ENCODE data around the gene LRCH4. TPM values are rescaled to one million over a fixed set of nuclear protein-coding genes. Genes with fewer than 3 reads are reported as not detected.
A peak's percentile ranks its signal among the peaks of the same experiment; 100 is the strongest.

LRCH4 gene
- total and polyA plus RNA-seq, 2 of the 8 experiments (the other 6 are each of a cell fraction or from before 2014, with no cell fraction given) = 15.5 to 36.6 TPM

DNA sequence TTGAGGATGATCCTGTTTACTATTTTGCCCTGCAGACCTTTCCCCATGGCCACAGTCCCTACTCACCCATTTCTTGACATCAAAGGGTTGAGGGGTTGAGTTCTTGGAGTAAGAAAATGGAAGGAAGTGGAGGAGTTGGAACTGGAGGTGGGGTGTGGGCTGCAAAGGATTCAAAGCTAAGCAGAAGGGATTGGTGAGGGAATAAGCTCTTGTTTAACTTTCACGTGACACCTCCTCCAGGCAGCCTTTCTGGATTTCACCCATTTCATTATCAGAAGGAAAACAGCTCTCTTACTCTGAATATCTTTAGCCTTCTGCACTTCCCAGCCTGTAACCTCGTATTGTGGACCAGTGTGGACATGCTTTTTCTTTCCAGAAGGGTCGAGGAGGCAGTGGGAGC lies 40.1 kb upstream of the LRCH4 start:
- Histone ChIP-seq H3K79me1 (ENCODE audit: low read depth, low read length) (no peaks in the 10 kb centered on the region), H4K20me1 (replicated peaks in 1 of 2; ENCODE audit: control insufficient read depth in 1 of 2, insufficient read depth in 2 of 2, low read length in 2 of 2) (peaks cover 0 to 2% of the 10 kb centered on the region in 2 experiments), H2BK12ac (ENCODE audit: low read depth, low read length) (peak overlapping the region; percentile 30; the same call in 1 of the 2 replicates), H3K4me2 (ENCODE audit: insufficient read depth in 1 of 2, low read depth in 2 of 2, low read length in 2 of 2) (peak overlapping the region; percentile 59 to 83), H3K23me2 (ENCODE audit: low read depth, low read length) (peaks cover 4% of the 10 kb centered on the region; the same call in 1 of the 2 replicates), H4K8ac (ENCODE audit: extremely low read depth, insufficient read depth, low read length) (no peak overlapping the region), H3K27me3 (replicated peaks in 1 of 4; ENCODE audit: control insufficient read depth in 3 of 4, extremely low read depth in 1 of 4, insufficient read depth in 3 of 4, low read length in 3 of 4) (peaks cover 0 to 5% (median 2%) of the 10 kb centered on the region in 4 experiments; a peak in 3 of 7 replicates), H2BK120ac (replicated peaks; ENCODE audit: low read depth, low read length) (no peak overlapping the region), H3K4me3 (ENCODE audit: extremely low read depth in 1 of 4, insufficient read depth in 2 of 4, low read depth in 3 of 4, low read length in 4 of 4) (peak overlapping the region; percentile 11 to 63 (median 27); a peak in 5 of 8 replicates), H4K91ac (replicated peaks; ENCODE audit: insufficient read length, low read length) (no peak overlapping the region), H3K9me3 (ENCODE audit: insufficient read depth in 2 of 2, low read depth in 1 of 2, low read length in 1 of 2) (no peaks in the 10 kb centered on the region), H3K27ac (ENCODE audit: low read depth, low read length) (no peak overlapping the region), H3K36me3 (ENCODE audit: control insufficient read depth in 2 of 4, insufficient read depth in 4 of 4, low read length in 3 of 4) (no peaks in the 10 kb centered on the region), H3K79me2 (ENCODE audit: control insufficient read depth in 1 of 2, insufficient read depth in 2 of 2, low read length in 2 of 2) (no peaks in the 10 kb centered on the region), H2BK15ac (ENCODE audit: low read length) (no peak overlapping the region), H4K5ac (ENCODE audit: insufficient read length, low read depth, low read length) (no peak overlapping the region), H3K23ac (ENCODE audit: insufficient read length) (no peak overlapping the region), H3K56ac (replicated peaks; ENCODE audit: insufficient read length, low read depth, low read length) (no peak overlapping the region), H3K4ac (replicated peaks; ENCODE audit: insufficient read length, low read depth, low read length) (no peak overlapping the region), H3K4me1 (replicated peaks in 1 of 4; ENCODE audit: control insufficient read depth in 3 of 4, insufficient read depth in 4 of 4, low read length in 3 of 4) (peaks cover 0 to 11% (median 6%) of the 10 kb centered on the region in 4 experiments; a peak in 6 of 7 replicates), H3K18ac (ENCODE audit: extremely low read depth, low read length) (no peak overlapping the region), H2BK5ac (ENCODE audit: low read depth, low read length) (no peak overlapping the region), H3K14ac (ENCODE audit: insufficient read length) (no peak overlapping the region), H2AFZ (ENCODE audit: low read length) (0 out of 2 replicates have a peak overlapping the region, but pooled peaks have one; percentile 86), H2BK20ac (ENCODE audit: low read length) (no peak overlapping the region), H3K9ac (replicated peaks in 1 of 4; ENCODE audit: extremely low read depth in 1 of 4, low read depth in 3 of 4, low read length in 3 of 4) (no peak overlapping the region), H2AK5ac (ENCODE audit: low read depth, low read length) (no peak overlapping the region)
- no peak for FAIRE-seq
- DNase-seq (ENCODE audit: low read depth in 1 of 2, low spot score in 2 of 2) = no peak
- TF ChIP-seq EGR1 (IDR thresholded peaks at IDR 0.05; ENCODE audit: borderline replicate concordance, low read depth, low read length) = no peak
- no peak for TF ChIP-seq PHF8 (conservative IDR thresholded peaks at IDR 0.05; ENCODE audit: low read depth, low read length)
- no peak for TF ChIP-seq ZNF274 (IDR thresholded peaks at IDR 0.05; ENCODE audit: borderline replicate concordance, extremely low read depth, low read length)
- no peak for TF ChIP-seq SP4 (IDR thresholded peaks at IDR 0.05; ENCODE audit: low read length)
- no peak for TF ChIP-seq FOSL1 (IDR thresholded peaks at IDR 0.05; ENCODE audit: insufficient read depth, low read depth, low read length)
- TF ChIP-seq TAF1 (IDR thresholded peaks at IDR 0.05; ENCODE audit: low read depth, low read length) = no peak
- peak; percentile 23; the same call in 1 of the 2 replicates for TF ChIP-seq KDM1A (IDR thresholded peaks at IDR 0.05; ENCODE audit: borderline replicate concordance, low read length)
- CTCF ChIA-PET (ENCODE audit: partially characterized antibody) = interaction anchor here (0.6 to 2.2 kb wide), 10 partner anchors 8 to 479 kb away, joined by 3 to 19 read pairs (median 4); partner anchors contain the start of gene MOSPD3
- WGBS, 2 experiments (ENCODE audit: extremely low coverage in 1 of 2, insufficient coverage in 1 of 2, insufficient read length in 1 of 2, insufficient replicate concordance in 2 of 2, low coverage in 1 of 2, low lambda C conversion rate in 2 of 2, missing lambda C conversion rate in 1 of 2) = 42% methylated on average over 3 of the region's 3 CpGs; no CpG with 5 or more reads in 1 of the 2 experiments
- POLR2A ChIA-PET (ENCODE audit: partially characterized antibody) = interaction anchor here (0.5 to 2.4 kb wide), 14 partner anchors 9 to 197 kb away, joined by 3 to 11 read pairs (median 4); partner anchors contain the start of genes FBXO24, LRCH4, MEPCE and MOSPD3

Measured in H1 (cell line).